OCI-LY7 (cell line): ENCODE measurements around the gene ADGRF3. TPM values are rescaled to one million over a fixed set of nuclear protein-coding genes. Genes with fewer than 3 reads are reported as not detected.

Experiments used
- BruUV-seq: library from RNA; stranded (reverse); fragments of 400-500 nt; replicated peaks from 2 replicates; lab custom pipeline; 2021; lab: Mats Ljungman, UMichigan
- CTCF ChIA-PET: fragments of 300-600 bp; sonication (Branson Sonifier 250); formaldehyde crosslinking; loops from one replicate; lab custom pipeline; 2022; ENCODE audit warnings: antibody characterized with exemption; ENCODE audit not compliant: unreplicated experiment; lab: Charles Lee
- POLR2A ChIA-PET: fragments of 300-600 bp; sonication (Branson Sonifier 250); formaldehyde crosslinking; loops from one replicate; lab custom pipeline; 2022; ENCODE audit warnings: antibody characterized with exemption; lab: Charles Lee
- DNase-seq: peaks from one replicate; pipeline ENCODE4 v3.0.0-alpha.2; 2015; ENCODE audit warnings: low spot score
- H2AFZ ChIP-seq: fragments of 200-600 bp; sonication (generic), shearing (Covaris generic); 2 replicates; pipeline ENCODE4 v1.6.1; 2014; ENCODE audit warnings: mild to moderate bottlenecking, antibody characterized with exemption, low read length, moderate library complexity
- H3K27ac ChIP-seq: fragments of 200-600 bp; sonication (generic); 2 replicates; pipeline ENCODE4 v1.5.1; 2014; ENCODE audit warnings: mixed run types, low read depth, mild to moderate bottlenecking, moderate library complexity, low read length, inconsistent platforms; ENCODE audit not compliant: poor library complexity, severe bottlenecking
- H3K36me3 ChIP-seq: fragments of 200-600 bp; sonication (generic); 2 replicates; pipeline ENCODE4 v1.6.1; 2014; ENCODE audit warnings: mild to moderate bottlenecking, antibody characterized with exemption, low read length, moderate library complexity, mixed read lengths; ENCODE audit not compliant: insufficient read depth
- H3K4me1 ChIP-seq: fragments of 200-600 bp; sonication (generic); 2 replicates; pipeline ENCODE4 v1.5.1; 2014; ENCODE audit warnings: mild to moderate bottlenecking, low read length; ENCODE audit not compliant: insufficient read depth, poor library complexity, severe bottlenecking
- H3K4me2 ChIP-seq: fragments of 200-600 bp; sonication (generic); 2 replicates; pipeline ENCODE4 v1.6.1; 2014; ENCODE audit warnings: mild to moderate bottlenecking, low read length
- H3K4me3 ChIP-seq: fragments of 200-600 bp; sonication (generic); 2 replicates; pipeline ENCODE4 v1.5.1; 2014; ENCODE audit warnings: mild to moderate bottlenecking, low read depth, low read length; ENCODE audit not compliant: poor library complexity, severe bottlenecking
- H3K79me2 ChIP-seq: fragments of 200-600 bp; sonication (generic); 2 replicates; pipeline ENCODE4 v1.6.1; 2016; ENCODE audit warnings: low read depth, mild to moderate bottlenecking, low read length, moderate library complexity, mixed read lengths; ENCODE audit not compliant: insufficient read depth
- H3K9me2 ChIP-seq: fragments of 200-600 bp; sonication (generic); 2 replicates; pipeline ENCODE4 v1.6.1; 2016; ENCODE audit warnings: mild to moderate bottlenecking, low read length, mixed read lengths; ENCODE audit not compliant: insufficient read depth
- H3K9me3 ChIP-seq: fragments of 200-600 bp; sonication (generic); 2 replicates; pipeline ENCODE4 v1.6.1; 2014; ENCODE audit warnings: mild to moderate bottlenecking, mixed run types, low read length, mixed read lengths
- H4K20me1 ChIP-seq: fragments of 200-600 bp; sonication (generic); 2 replicates; pipeline ENCODE4 v1.6.1; 2014; ENCODE audit warnings: mild to moderate bottlenecking, antibody characterized with exemption, low read length, moderate library complexity, mixed read lengths; ENCODE audit not compliant: insufficient read depth
- EZH2phosphoT487 ChIP-seq: fragments of 200-600 bp; sonication (generic); IDR thresholded peaks from 2 replicates; pipeline ENCODE4 v1.6.1; 2018; ENCODE audit warnings: low read depth, borderline replicate concordance, mild to moderate bottlenecking, mixed run types, antibody characterized with exemption, low read length, moderate library complexity, mixed read lengths
- intact Hi-C: fragments of 100-400 bp; cut with micrococcal nuclease; formaldehyde crosslinking; loops from one replicate; pipeline ENCODE4 v1.10.0; 2022; ENCODE audit not compliant: unreplicated experiment
- total RNA-seq, 2 experiments: library from RNA; depleted of rRNA in 1 of 2; stranded (reverse); fragments of >200 nt in 1 of 2; shearing (Covaris generic) in 1 of 2; gene quantifications; 2 replicates each; pipeline ENCODE4 v1.2.3, GENCODE V29; 2014 to 2022
- TF ChIP-seq, protein P1 (sequence below): fragments of 200-600 bp; sonication (generic); conservative IDR thresholded peaks from 2 replicates; pipeline ENCODE4 v1.5.1; 2014; ENCODE audit warnings: mild to moderate bottlenecking, antibody characterized with exemption, low read length, moderate library complexity, mixed read lengths

ADGRF3 gene
- total RNA-seq, 2 experiments from 2014 or later = 3.8 to 4.7 TPM

DNA sequence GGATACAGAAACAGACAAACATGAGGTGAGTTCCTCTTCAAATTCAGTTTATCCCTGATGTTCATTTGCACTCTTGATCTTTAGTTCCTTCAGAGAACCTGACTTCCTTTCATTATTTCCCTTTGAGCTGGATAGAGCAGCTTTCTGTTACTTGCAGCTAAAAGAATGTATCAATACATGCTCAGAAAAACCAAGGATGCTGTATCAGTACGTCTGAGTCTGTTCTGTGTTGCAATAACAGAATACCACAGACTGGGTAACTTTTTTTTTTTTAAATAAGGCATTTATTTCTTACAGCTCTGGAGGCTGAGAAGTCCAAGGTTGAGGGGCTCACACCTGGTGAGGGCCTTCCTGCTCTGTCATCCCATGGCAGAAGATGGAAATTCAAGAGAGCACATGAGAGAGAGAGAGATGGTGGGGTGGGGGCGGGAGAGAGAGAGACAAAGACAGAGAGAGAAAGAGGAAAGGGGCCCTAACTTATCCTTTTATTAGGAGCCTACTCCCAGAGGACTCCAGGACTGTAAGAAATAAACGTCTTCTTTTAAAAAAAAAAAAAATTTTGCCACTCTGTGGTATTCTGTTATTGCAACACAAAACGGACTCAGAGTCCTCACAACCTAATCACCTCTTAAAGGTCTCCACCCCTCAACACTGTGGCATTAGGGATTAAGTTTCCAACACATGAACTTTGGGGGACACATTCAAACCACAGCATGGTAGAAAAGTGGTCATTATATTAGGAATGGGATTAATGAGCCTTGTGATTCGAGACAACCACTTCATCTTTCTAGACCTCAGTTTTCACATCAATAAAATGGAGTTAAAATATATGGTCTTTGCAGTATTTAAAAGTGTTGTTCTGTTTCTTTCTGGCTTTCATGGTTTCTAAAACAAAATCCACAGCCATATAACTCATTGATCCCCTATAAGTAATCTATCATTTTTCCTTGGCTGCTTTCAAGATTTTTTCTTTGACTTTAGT lies 19.0 kb downstream of the ADGRF3 start:
- no peaks in the 10 kb centered on the region for H4K20me1 ChIP-seq
- peak overlapping the region; percentile 28 for H3K4me2 ChIP-seq
- no peak overlapping the region for H3K4me3 ChIP-seq
- intact Hi-C loops = loop anchor here (10.0 kb wide), 1 partner anchor 137 kb away; no protein-coding TSS in a partner anchor
- ChIA-PET CTCF (no interaction called here), POLR2A (interaction anchor here (0.5 to 0.7 kb wide), 3 partner anchors 220 to 1090 kb away, joined by 3 to 7 read pairs (median 3); no protein-coding TSS in a partner anchor)
- H3K9me2 ChIP-seq = no peaks in the 10 kb centered on the region
- H3K4me1 ChIP-seq = peaks cover 32% of the 10 kb centered on the region
- no peak overlapping the region; the same call in 1 of the 2 replicates for H2AFZ ChIP-seq
- no peak for DNase-seq
- no peaks in the 10 kb centered on the region for H3K9me3 ChIP-seq
- no peaks in the 10 kb centered on the region for H3K79me2 ChIP-seq
- BruUV-seq = no TSS peak
- TF ChIP-seq, protein P1, sequence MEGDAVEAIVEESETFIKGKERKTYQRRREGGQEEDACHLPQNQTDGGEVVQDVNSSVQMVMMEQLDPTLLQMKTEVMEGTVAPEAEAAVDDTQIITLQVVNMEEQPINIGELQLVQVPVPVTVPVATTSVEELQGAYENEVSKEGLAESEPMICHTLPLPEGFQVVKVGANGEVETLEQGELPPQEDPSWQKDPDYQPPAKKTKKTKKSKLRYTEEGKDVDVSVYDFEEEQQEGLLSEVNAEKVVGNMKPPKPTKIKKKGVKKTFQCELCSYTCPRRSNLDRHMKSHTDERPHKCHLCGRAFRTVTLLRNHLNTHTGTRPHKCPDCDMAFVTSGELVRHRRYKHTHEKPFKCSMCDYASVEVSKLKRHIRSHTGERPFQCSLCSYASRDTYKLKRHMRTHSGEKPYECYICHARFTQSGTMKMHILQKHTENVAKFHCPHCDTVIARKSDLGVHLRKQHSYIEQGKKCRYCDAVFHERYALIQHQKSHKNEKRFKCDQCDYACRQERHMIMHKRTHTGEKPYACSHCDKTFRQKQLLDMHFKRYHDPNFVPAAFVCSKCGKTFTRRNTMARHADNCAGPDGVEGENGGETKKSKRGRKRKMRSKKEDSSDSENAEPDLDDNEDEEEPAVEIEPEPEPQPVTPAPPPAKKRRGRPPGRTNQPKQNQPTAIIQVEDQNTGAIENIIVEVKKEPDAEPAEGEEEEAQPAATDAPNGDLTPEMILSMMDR = no peak
- TF ChIP-seq EZH2phosphoT487 = no peak
- no peak overlapping the region for H3K27ac ChIP-seq
- H3K36me3 ChIP-seq = no peaks in the 10 kb centered on the region

DNA sequence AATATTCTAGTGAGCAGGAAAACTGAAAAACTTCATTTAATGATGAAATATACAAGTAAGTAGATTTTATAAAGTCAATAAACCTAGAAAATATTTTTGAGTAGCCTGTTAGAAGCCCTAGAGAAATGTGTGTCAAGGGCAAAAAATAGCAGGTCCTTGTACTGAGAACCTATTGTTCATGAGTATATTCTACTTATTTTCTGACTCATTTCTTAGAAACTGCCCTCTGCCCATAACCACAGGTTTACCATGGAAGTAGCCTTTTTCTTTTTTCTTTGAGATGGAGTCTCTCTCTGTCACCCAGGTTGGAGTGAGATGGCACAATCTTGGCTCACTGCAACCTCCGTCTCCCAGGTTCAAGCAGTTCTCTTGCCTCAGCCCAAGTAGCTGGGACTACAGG lies 20.1 kb downstream of the ADGRF3 start:
- Histone ChIP-seq H3K4me3 (no peak overlapping the region), H3K4me2 (no peak overlapping the region), H3K27ac (no peak overlapping the region), H3K36me3 (no peaks in the 10 kb centered on the region), H2AFZ (no peak overlapping the region), H3K9me3 (no peaks in the 10 kb centered on the region), H3K79me2 (no peaks in the 10 kb centered on the region), H3K9me2 (no peaks in the 10 kb centered on the region), H4K20me1 (no peaks in the 10 kb centered on the region), H3K4me1 (peaks cover 32% of the 10 kb centered on the region)
- no peak for TF ChIP-seq EZH2phosphoT487
- TF ChIP-seq, protein P1 = no peak
- ChIA-PET CTCF (no interaction called here), POLR2A (interaction anchor here (0.6 kb wide), 1 partner anchor 550 kb away, joined by 3 read pairs; no protein-coding TSS in a partner anchor)
- no TSS peak for BruUV-seq
- intact Hi-C loops = loop anchor here (10.0 kb wide), 1 partner anchor 138 kb away; no protein-coding TSS in a partner anchor
- DNase-seq = no peak
